ENCODE data around the gene SRSF11.

SRSF11 gene

DNA sequence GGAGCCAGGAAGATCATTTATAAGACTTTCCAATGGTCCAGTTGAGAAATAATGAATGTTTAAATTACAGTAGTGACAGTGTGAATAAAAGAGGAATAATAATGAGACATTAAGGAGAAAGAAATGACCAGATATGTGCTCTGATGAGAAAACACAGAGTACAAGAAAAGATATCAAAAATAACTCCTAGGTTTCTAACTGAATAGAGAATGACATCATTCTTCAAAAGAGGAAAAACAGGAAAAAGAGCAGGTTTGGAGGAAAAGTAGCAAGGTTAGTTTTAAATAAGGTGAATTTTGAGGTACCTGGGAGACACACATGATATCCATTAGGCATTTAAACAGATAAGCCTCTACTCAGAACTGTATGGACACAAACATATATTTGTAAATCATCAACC, 78.3 kb downstream of the SRSF11 start:
- no peaks in the 10 kb centered on the region for H3K4me1 ChIP-seq (ENCODE audit: insufficient read depth, insufficient read length)
- H3K4me3 ChIP-seq (ENCODE audit: insufficient read length, low read depth): no peak overlapping the region
- TF ChIP-seq SUZ12 (IDR thresholded peaks at IDR 0.05; ENCODE audit: extremely low read depth, insufficient read depth, insufficient read length) (no peak), ZNF274 (IDR thresholded peaks at IDR 0.05; ENCODE audit: low read depth, low read length) (no peak), YY1 (IDR thresholded peaks at IDR 0.05; ENCODE audit: insufficient read depth, insufficient read length) (no peak)
- H3K9ac ChIP-seq (ENCODE audit: insufficient read length, low read depth): no peak overlapping the region
- DNase-seq (ENCODE audit: low read depth, low spot score): no peak
- H3K36me3 ChIP-seq (ENCODE audit: insufficient read depth, insufficient read length, low read length): peaks cover 57% of the 10 kb centered on the region
- H3K27me3 ChIP-seq (ENCODE audit: insufficient read depth, insufficient read length): no peaks in the 10 kb centered on the region
- no peaks in the 10 kb centered on the region for H3K9me3 ChIP-seq (ENCODE audit: insufficient read depth, low read length)

Data from NT2/D1 (cell line).